ENCODE measurements around the gene PPP3R1.

PPP3R1 gene

DNA sequence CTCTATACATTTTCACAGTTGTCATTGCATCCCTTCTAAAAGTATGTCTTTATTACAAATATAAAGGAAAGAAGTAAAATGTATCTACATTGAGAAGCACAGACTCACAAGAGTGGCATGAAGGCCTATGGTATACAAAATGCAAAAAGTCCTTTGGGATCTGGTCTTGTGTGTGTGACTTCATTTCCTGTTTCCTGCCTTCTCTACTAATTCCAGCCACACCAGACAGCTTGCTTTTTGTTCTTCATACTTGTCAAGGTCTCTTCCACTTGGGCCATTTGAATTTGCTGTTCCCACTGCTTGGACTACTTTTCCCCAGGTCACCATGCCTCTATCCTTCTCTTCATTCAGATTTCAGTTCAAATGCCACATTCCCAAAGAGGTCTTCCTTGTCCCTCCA lies 101.3 kb downstream of the PPP3R1 start:
- Histone ChIP-seq H3K4me3 (ENCODE audit: low read depth, low read length) (no peak overlapping the region), H3K9ac (ENCODE audit: low read length) (no peak overlapping the region), H3K9me3 (ENCODE audit: control insufficient read depth, insufficient read depth, low read depth, low read length) (no peaks in the 10 kb centered on the region), H3K4me1 (ENCODE audit: control insufficient read depth, insufficient read depth, low read length) (no peaks in the 10 kb centered on the region), H3K27ac (ENCODE audit: low read depth, low read length) (no peak overlapping the region), H3K27me3 (ENCODE audit: control insufficient read depth, insufficient read depth, low read length) (no peaks in the 10 kb centered on the region), H3K36me3 (ENCODE audit: control insufficient read depth, insufficient read depth, low read length) (no peaks in the 10 kb centered on the region)

DNA sequence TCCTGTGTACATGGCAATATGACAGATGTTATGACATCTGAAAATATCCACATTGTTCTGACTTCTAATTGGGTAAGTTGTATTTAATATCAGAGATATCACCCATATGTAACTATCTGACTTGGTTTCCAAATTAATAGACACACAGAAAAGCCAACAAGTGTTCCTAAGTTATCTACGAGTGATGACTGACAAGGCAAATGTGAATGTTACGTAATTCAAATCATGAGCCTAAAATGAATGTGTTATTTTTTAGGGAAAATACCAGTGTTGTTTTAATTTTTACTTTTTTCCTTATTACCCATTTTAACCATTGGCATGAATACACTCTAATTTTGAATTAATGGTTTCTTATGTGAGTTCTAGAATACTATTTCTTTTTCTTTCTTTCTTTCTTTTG lies 110.5 kb downstream of the PPP3R1 start:
- H3K9ac ChIP-seq (ENCODE audit: low read length) = no peak overlapping the region
- no peaks in the 10 kb centered on the region for H3K27me3 ChIP-seq (ENCODE audit: control insufficient read depth, insufficient read depth, low read length)
- no peak overlapping the region for H3K4me3 ChIP-seq (ENCODE audit: low read depth, low read length)
- H3K36me3 ChIP-seq (ENCODE audit: control insufficient read depth, insufficient read depth, low read length) = peaks cover 26% of the 10 kb centered on the region
- H3K9me3 ChIP-seq (ENCODE audit: control insufficient read depth, insufficient read depth, low read depth, low read length) = no peaks in the 10 kb centered on the region
- no peak overlapping the region for H3K27ac ChIP-seq (ENCODE audit: low read depth, low read length)
- no peaks in the 10 kb centered on the region for H3K4me1 ChIP-seq (ENCODE audit: control insufficient read depth, insufficient read depth, low read length)

DNA sequence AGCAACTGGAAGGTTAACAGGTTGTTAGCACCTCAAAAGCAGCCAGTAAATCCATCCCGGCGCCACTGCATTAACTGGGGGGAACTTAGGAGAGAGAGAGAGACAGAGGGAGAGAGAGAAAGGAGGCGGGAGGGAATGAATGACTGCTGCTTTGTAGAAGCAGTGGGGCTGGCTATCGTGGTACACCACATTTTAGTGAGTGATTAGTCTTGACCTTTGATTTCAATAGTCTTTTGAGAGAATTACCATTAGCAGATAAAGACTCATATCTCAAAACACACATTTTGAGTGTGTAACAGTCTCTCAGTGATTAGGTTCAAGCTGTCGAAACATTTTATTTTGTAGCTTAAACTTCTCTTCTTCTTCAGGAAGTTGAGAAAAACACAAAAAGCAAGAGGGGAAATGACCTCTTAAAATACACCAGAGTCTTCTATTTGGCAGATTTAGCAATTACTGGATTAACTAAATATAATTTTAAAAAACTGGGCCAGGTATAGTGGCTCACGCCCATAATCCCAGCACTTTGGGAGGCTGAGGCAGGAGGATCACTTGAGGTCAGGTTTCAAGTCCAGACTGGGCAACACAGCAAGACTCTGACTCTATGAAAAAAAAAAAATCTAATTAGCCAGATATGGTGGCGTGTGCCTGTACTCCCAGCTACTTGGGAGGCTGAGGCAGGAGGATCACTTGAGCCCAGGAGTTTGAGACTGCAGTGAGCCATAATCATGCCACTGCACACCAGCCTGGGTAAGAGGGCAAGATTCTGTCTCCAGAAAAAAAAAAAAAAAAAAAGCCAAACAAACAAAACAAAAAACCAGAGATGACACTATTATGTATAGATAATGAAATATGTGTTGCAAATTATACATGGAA lies 116.6 kb downstream of the PPP3R1 start:
- no peaks in the 10 kb centered on the region for H3K27me3 ChIP-seq (ENCODE audit: control insufficient read depth, insufficient read depth, low read length)
- H3K9ac ChIP-seq (ENCODE audit: low read length) = no peak overlapping the region
- no peak overlapping the region for H3K27ac ChIP-seq (ENCODE audit: low read depth, low read length)
- no peaks in the 10 kb centered on the region for H3K4me1 ChIP-seq (ENCODE audit: control insufficient read depth, insufficient read depth, low read length)
- no peak overlapping the region for H3K4me3 ChIP-seq (ENCODE audit: low read depth, low read length)
- H3K36me3 ChIP-seq (ENCODE audit: control insufficient read depth, insufficient read depth, low read length) = peaks cover 40% of the 10 kb centered on the region
- no peaks in the 10 kb centered on the region for H3K9me3 ChIP-seq (ENCODE audit: control insufficient read depth, insufficient read depth, low read depth, low read length)

DNA sequence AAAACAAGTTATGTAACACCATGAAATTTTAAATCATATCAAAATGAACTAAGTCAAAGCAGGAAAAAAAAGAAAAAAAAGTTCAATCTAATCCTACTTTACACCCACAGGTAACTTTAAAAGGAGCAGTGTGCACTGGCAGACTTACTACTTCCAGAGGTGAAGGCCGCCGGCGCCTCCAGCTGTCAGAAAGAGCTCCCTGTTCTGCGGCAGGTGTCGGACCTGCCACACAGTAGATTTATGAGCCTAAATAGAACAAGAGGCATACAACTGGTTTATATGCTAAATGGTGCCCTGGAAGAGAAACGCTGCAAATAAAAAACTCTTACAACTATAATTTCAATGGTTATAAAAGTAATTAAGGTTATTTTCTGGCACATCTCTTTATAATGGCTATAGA lies 117.8 kb downstream of the PPP3R1 start:
- H3K36me3 ChIP-seq (ENCODE audit: control insufficient read depth, insufficient read depth, low read length) = peaks cover 39% of the 10 kb centered on the region
- H3K4me1 ChIP-seq (ENCODE audit: control insufficient read depth, insufficient read depth, low read length) = no peaks in the 10 kb centered on the region
- no peaks in the 10 kb centered on the region for H3K9me3 ChIP-seq (ENCODE audit: control insufficient read depth, insufficient read depth, low read depth, low read length)
- H3K27ac ChIP-seq (ENCODE audit: low read depth, low read length) = no peak overlapping the region
- H3K4me3 ChIP-seq (ENCODE audit: low read depth, low read length) = no peak overlapping the region
- no peaks in the 10 kb centered on the region for H3K27me3 ChIP-seq (ENCODE audit: control insufficient read depth, insufficient read depth, low read length)
- H3K9ac ChIP-seq (ENCODE audit: low read length) = no peak overlapping the region

DNA sequence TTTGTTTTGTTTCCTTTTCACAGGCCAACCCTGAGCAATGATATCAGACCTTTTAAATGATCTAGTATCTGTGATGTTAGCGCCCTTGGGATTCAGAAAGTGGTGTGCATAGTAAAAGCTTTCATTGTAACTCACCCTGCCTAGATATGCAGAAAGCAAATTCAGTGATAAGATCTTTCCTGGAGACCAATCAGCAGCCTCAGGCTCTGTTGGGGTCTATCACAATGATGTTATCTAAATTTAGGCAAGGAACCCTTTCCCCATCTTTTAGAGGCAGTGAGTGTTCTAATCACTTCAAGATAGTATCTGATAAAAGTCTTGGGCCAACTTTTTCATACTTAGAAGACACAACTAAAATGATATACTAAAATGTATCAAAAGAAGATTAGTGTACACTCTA lies 118.2 kb downstream of the PPP3R1 start:
- Histone ChIP-seq H3K9me3 (ENCODE audit: control insufficient read depth, insufficient read depth, low read depth, low read length) (no peaks in the 10 kb centered on the region), H3K36me3 (ENCODE audit: control insufficient read depth, insufficient read depth, low read length) (peaks cover 38% of the 10 kb centered on the region), H3K27ac (ENCODE audit: low read depth, low read length) (no peak overlapping the region), H3K9ac (ENCODE audit: low read length) (no peak overlapping the region), H3K27me3 (ENCODE audit: control insufficient read depth, insufficient read depth, low read length) (no peaks in the 10 kb centered on the region), H3K4me3 (ENCODE audit: low read depth, low read length) (no peak overlapping the region), H3K4me1 (ENCODE audit: control insufficient read depth, insufficient read depth, low read length) (no peaks in the 10 kb centered on the region)
